Muscle of leg (tissue), 11 donors: ENCODE results near the gene TLE3. TPM values are rescaled to one million over a fixed set of nuclear protein-coding genes. Genes with fewer than 3 reads are reported as not detected.
A peak's percentile ranks its signal among the peaks of the same experiment; 100 is the strongest.

Experiments used
- DNase-seq: peaks from one replicate; pipeline ENCODE4 v3.0.0; 2013
- H3K27ac ChIP-seq: one replicate; pipeline ENCODE4 v1.5.1; 2013; ENCODE audit warnings: mild to moderate bottlenecking, low read length, control low read depth
- H3K27me3 ChIP-seq: one replicate; pipeline ENCODE4 v1.6.1; 2013; ENCODE audit warnings: low read length; ENCODE audit not compliant: control insufficient read depth, insufficient read depth
- H3K36me3 ChIP-seq: one replicate; pipeline ENCODE4 v1.6.1; 2013; ENCODE audit warnings: low read length; ENCODE audit not compliant: control insufficient read depth, insufficient read depth
- H3K4me1 ChIP-seq: one replicate; pipeline ENCODE4 v1.6.1; 2013; ENCODE audit warnings: low read length; ENCODE audit not compliant: control insufficient read depth, insufficient read depth
- H3K4me3 ChIP-seq: one replicate; pipeline ENCODE4 v1.5.1; 2013; ENCODE audit warnings: low read length, control low read depth
- H3K9me3 ChIP-seq: replicated peaks from 2 replicates; pipeline ENCODE4 v1.6.1; 2013; ENCODE audit warnings: low read depth, low read length; ENCODE audit not compliant: control insufficient read depth
- WGBS: methylation state at CpG from one replicate; pipeline ENCODE4 v1.1.5; 2013; ENCODE audit warnings: missing lambda C conversion rate; ENCODE audit not compliant: insufficient coverage; 5-methylcytosine and 5-hydroxymethylcytosine counted together
- polyA plus RNA-seq, 8 donors: library from polyadenylated mRNA; unstranded; fragments of 120-200 nt; gene quantifications; one replicate each; pipeline versions ENCODE4 v1.2.1 to v1.2.3, GENCODE V29; 2013; ENCODE audit warnings: inconsistent platforms in 1 of 8, low replicate concordance in 1 of 8; ENCODE audit not compliant: insufficient read length in 8 of 8, insufficient read depth in 1 of 8
- total RNA-seq: library from RNA; stranded (reverse); fragments of 120-200 nt; gene quantifications from one replicate; pipeline ENCODE4 v1.2.4, GENCODE V29; 2013

Gene TLE3
- total and polyA plus RNA-seq, 9 donors = 18.6 to 35.6 (median 28.9) TPM

GRCh38 chr15:70024521-70024920, 73.2 kb downstream of the TLE3 start:
- Histone ChIP-seq H3K4me1 (peaks cover 52% of the 10 kb centered on the region), H3K27ac (no peak overlapping the region), H3K36me3 (no peaks in the 10 kb centered on the region), H3K4me3 (no peak overlapping the region), H3K27me3 (peaks cover 17% of the 10 kb centered on the region), H3K9me3 (no peaks in the 10 kb centered on the region)
- no peak for DNase-seq
- 76% methylated on average over 16 of the region's 18 CpGs for WGBS

GRCh38 chr15:70023769-70024491, 73.8 kb downstream of the TLE3 start:
- peak; percentile 77 for DNase-seq
- H3K27me3 ChIP-seq = peaks cover 20% of the 10 kb centered on the region

GRCh38 chr15:70023064-70023768, 74.5 kb downstream of the TLE3 start:
- peaks cover 39% of the 10 kb centered on the region for H3K4me1 ChIP-seq
- 77% methylated on average over 5 of the region's 7 CpGs for WGBS
- H3K36me3 ChIP-seq = no peaks in the 10 kb centered on the region
- H3K27me3 ChIP-seq = peaks cover 21% of the 10 kb centered on the region
- no peak overlapping the region for H3K27ac ChIP-seq
- no peaks in the 10 kb centered on the region for H3K9me3 ChIP-seq
- H3K4me3 ChIP-seq = no peak overlapping the region
- peak; percentile 43 for DNase-seq

More at GRCh38 chr15:70023769-70024491, 73.8 kb downstream of the TLE3 start:
- Histone ChIP-seq H3K36me3 (no peaks in the 10 kb centered on the region), H3K4me1 (peaks cover 46% of the 10 kb centered on the region), H3K9me3 (no peaks in the 10 kb centered on the region), H3K27ac (no peak overlapping the region), H3K4me3 (no peak overlapping the region)
- 33% methylated on average over 1 of the region's 16 CpGs for WGBS

- Histone ChIP-seq H3K4me1 (peaks cover 26% of the 10 kb centered on the region), H3K9me3 (peaks cover 2% of the 10 kb centered on the region), H3K27me3 (peaks cover 41% of the 10 kb centered on the region), H3K27ac (no peak overlapping the region), H3K36me3 (no peaks in the 10 kb centered on the region), H3K4me3 (no peak overlapping the region)
- WGBS = 100% methylated on average over 1 of the region's 5 CpGs
- DNase-seq = no peak
Measured at GRCh38 chr15:70020229-70020628, 77.5 kb downstream of the TLE3 start.

GRCh38 chr15:70018646-70019600, 78.8 kb downstream of the TLE3 start:
- peaks cover 13% of the 10 kb centered on the region for H3K4me1 ChIP-seq
- H3K36me3 ChIP-seq = no peaks in the 10 kb centered on the region
- H3K9me3 ChIP-seq = peaks cover 2% of the 10 kb centered on the region
- no peak for DNase-seq
- 79% methylated on average over 9 of the region's 9 CpGs for WGBS
- H3K27ac ChIP-seq = no peak overlapping the region
- no peak overlapping the region for H3K4me3 ChIP-seq
- peaks cover 40% of the 10 kb centered on the region for H3K27me3 ChIP-seq

GRCh38 chr15:70017801-70018200, 79.9 kb downstream of the TLE3 start:
- no peak overlapping the region for H3K4me3 ChIP-seq
- H3K36me3 ChIP-seq = no peaks in the 10 kb centered on the region
- WGBS = 56% methylated on average over 2 of the region's 2 CpGs
- peaks cover 46% of the 10 kb centered on the region for H3K27me3 ChIP-seq
- DNase-seq = no peak
- H3K9me3 ChIP-seq = peaks cover 2% of the 10 kb centered on the region
- H3K4me1 ChIP-seq = peaks cover 2% of the 10 kb centered on the region
- no peak overlapping the region for H3K27ac ChIP-seq

GRCh38 chr15:70017025-70017424, 80.7 kb downstream of the TLE3 start:
- no peak for DNase-seq
- Histone ChIP-seq H3K4me3 (no peak overlapping the region), H3K27ac (no peak overlapping the region), H3K4me1 (no peaks in the 10 kb centered on the region), H3K36me3 (no peaks in the 10 kb centered on the region), H3K27me3 (peaks cover 45% of the 10 kb centered on the region), H3K9me3 (peaks cover 2% of the 10 kb centered on the region)
- 92% methylated on average over 4 of the region's 4 CpGs for WGBS

- 50% methylated on average over 2 of the region's 6 CpGs for WGBS
- DNase-seq = no peak
- Histone ChIP-seq H3K4me1 (no peaks in the 10 kb centered on the region), H3K9me3 (peaks cover 2% of the 10 kb centered on the region), H3K36me3 (no peaks in the 10 kb centered on the region), H3K27ac (no peak overlapping the region), H3K27me3 (peaks cover 47% of the 10 kb centered on the region), H3K4me3 (no peak overlapping the region)
Measured at GRCh38 chr15:70016511-70016994, 81.2 kb downstream of the TLE3 start.

- peaks cover 2% of the 10 kb centered on the region for H3K9me3 ChIP-seq
- H3K27me3 ChIP-seq = peaks cover 49% of the 10 kb centered on the region
- WGBS = 31% methylated on average over 8 of the region's 9 CpGs
- H3K36me3 ChIP-seq = no peaks in the 10 kb centered on the region
- H3K4me1 ChIP-seq = no peaks in the 10 kb centered on the region
- no peak for DNase-seq
- no peak overlapping the region for H3K4me3 ChIP-seq
- no peak overlapping the region for H3K27ac ChIP-seq
Measured at GRCh38 chr15:70014860-70015490, 82.7 kb downstream of the TLE3 start.
